ENCODE measurements around the gene AFAP1. TPM values are rescaled to one million over a fixed set of nuclear protein-coding genes. Genes with fewer than 3 reads are reported as not detected.

AFAP1 gene
- total RNA-seq, 2 donors from 2014 or later = 9.6 to 35.3 TPM

DNA sequence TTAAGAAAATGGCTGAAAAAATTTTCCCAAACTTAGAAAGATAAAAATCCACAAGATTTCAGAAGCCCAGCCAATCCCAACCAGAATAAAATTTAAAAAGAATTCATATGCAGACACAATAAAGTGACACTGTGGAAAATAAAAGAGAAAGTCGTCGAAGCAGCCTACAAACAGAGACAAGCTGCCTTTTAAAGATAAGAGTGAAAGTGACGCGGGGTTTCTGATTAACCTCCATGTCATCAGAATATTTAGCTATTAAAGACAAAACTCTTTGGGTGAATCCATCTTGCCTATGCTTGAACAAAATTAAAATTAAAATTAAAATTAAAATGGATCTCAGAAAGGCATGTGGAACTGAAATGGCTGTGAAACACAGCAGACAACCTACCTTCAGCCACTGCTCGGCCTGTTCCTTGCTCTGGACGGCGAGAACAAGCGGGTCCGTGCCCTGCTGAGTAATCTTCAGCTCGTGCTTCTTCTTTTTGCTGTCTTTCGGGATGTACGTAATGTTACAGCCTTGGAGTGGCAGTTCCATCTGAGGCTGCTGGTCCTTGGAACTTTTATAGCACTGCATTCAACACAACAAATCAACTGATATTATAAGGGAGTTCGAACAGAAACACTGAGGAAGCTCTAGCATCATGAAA, 101.4 kb downstream of the AFAP1 start:
- intact Hi-C loops (cut with DNase I) = no loop called here
- no peaks in the 10 kb centered on the region for H3K4me1 ChIP-seq
- ATAC-seq (no peak), DNase-seq (no peak)
- 87 to 92% methylated on average over 13 of the region's 13 CpGs for whole genome bisulfite sequencing, 2 donors
- H3K27me3 ChIP-seq = no peaks in the 10 kb centered on the region
- TF ChIP-seq CTCF (IDR thresholded peaks at IDR 0.05) (no peak), POLR2A (IDR thresholded peaks at IDR 0.05) (no peak)
- H3K27ac ChIP-seq = no peak overlapping the region
- no peaks in the 10 kb centered on the region for H3K9me3 ChIP-seq
- no peak overlapping the region for H3K4me3 ChIP-seq
- no peaks in the 10 kb centered on the region for H3K36me3 ChIP-seq (replicated peaks in 1 of 2; ENCODE audit: insufficient read depth in 1 of 2, low read depth in 2 of 2)

- Histone ChIP-seq H3K36me3 (replicated peaks in 1 of 2; ENCODE audit: insufficient read depth in 1 of 2, low read depth in 2 of 2) (no peaks in the 10 kb centered on the region), H3K27ac (no peak overlapping the region), H3K9me3 (no peaks in the 10 kb centered on the region), H3K27me3 (no peaks in the 10 kb centered on the region), H3K4me3 (no peak overlapping the region), H3K4me1 (no peaks in the 10 kb centered on the region)
- intact Hi-C loops (cut with DNase I) = no loop called here
- WGBS, 2 donors = 93 to 97% methylated on average over 6 of the region's 6 CpGs
- TF ChIP-seq POLR2A (IDR thresholded peaks at IDR 0.05) = no peak
- TF ChIP-seq CTCF (IDR thresholded peaks at IDR 0.05) = no peak
- DNase-seq (no peak), ATAC-seq (no peak)
Observed at GRCh38 chr4:7837597-7838135, 102.0 kb downstream of the AFAP1 start.

DNA sequence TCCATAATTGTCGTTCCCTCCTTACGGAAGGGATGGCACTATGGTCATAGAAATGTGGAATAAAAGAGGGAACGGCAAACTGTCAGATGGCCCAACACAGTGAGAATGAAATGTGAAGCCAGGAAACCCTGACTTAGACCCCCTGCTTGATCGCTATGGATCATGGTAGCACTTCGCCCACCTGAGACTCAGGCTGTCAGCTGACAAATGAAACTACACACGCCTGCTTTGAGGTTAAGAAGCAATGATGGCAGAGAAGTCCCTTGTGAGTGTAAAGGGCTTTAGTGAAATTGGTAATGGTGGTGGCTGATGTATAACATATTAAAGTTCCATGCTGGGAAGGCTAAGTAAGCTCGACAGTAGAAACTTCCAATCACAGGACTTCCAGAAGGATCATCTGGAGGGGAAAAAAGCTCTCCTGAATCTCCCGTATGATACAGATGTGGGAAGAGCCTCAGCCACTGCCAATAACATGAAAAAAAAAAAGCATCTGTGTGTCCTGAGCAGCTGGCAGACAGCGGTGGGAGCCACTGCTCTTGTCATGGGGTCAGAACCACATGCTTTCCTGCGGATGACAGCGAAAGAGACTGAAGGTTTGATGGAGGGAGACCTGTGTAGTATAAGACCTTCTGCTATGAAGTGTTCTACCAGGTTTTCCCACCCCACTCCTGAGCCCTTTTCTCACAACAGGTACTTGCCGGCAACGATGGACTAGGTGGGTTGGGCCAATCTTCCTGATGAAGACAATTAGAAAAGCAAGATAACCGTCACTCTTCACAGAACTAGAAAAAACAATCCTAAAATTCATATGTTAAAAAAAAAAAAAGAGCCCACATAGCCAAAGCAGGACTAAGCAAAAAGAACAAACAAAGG, 107.6 kb downstream of the AFAP1 start:
- 86 to 88% methylated on average over 14 of the region's 14 CpGs for WGBS, 2 donors
- Histone ChIP-seq H3K27ac (no peak overlapping the region), H3K36me3 (replicated peaks in 1 of 2; ENCODE audit: insufficient read depth in 1 of 2, low read depth in 2 of 2) (no peaks in the 10 kb centered on the region), H3K4me3 (no peak overlapping the region), H3K27me3 (no peaks in the 10 kb centered on the region), H3K4me1 (no peaks in the 10 kb centered on the region), H3K9me3 (no peaks in the 10 kb centered on the region)
- DNase-seq (no peak), ATAC-seq (no peak)
- no peak for TF ChIP-seq CTCF (IDR thresholded peaks at IDR 0.05)
- no peak for TF ChIP-seq POLR2A (IDR thresholded peaks at IDR 0.05)
- intact Hi-C loops (cut with DNase I) = no loop called here

DNA sequence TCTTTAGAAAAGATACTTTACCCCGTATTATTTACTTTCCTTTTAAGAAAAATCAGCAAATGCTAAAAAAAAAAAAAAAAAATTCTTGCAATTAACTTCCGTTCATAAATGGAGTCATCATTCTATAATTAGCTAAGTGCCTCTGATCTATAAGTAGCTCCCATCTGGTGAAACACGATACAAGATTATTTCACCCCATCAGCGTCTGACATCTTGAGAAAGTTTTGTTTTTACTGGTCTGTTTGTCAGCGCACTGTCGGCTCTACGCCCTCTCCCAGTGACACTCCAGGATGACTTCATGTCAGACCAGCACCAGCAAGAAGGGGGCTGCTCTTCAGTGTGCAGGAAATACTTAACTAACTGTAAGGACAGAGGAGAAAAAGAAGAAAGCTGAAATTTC, 108.3 kb downstream of the AFAP1 start:
- Histone ChIP-seq H3K4me3 (no peak overlapping the region), H3K4me1 (no peaks in the 10 kb centered on the region), H3K27ac (no peak overlapping the region), H3K9me3 (no peaks in the 10 kb centered on the region), H3K27me3 (no peaks in the 10 kb centered on the region), H3K36me3 (replicated peaks in 1 of 2; ENCODE audit: insufficient read depth in 1 of 2, low read depth in 2 of 2) (no peaks in the 10 kb centered on the region)
- DNase-seq (no peak), ATAC-seq (no peak)
- WGBS, 2 donors = 69 to 82% methylated on average over 7 of the region's 7 CpGs
- intact Hi-C loops (cut with DNase I) = no loop called here
- TF ChIP-seq POLR2A (IDR thresholded peaks at IDR 0.05) (no peak), CTCF (IDR thresholded peaks at IDR 0.05) (no peak)
